K562 treated with DMSO at 1 percent for 12 hours (cell line): Measurements from ENCODE around the gene PCDHGA7. TPM values are rescaled to one million over a fixed set of nuclear protein-coding genes. Genes with fewer than 3 reads are reported as not detected.

Experiments
- total RNA-seq: library from RNA; unstranded; fragments of 300-600 nt; gene quantifications from 2 replicates; pipeline ENCODE4 v1.2.3, GENCODE V29; 2022; ENCODE audit not compliant: insufficient read depth

The PCDHGA7 gene
- total RNA-seq, result 0.23 TPM in 1 of 2 replicates, not detected in the other

DNA sequence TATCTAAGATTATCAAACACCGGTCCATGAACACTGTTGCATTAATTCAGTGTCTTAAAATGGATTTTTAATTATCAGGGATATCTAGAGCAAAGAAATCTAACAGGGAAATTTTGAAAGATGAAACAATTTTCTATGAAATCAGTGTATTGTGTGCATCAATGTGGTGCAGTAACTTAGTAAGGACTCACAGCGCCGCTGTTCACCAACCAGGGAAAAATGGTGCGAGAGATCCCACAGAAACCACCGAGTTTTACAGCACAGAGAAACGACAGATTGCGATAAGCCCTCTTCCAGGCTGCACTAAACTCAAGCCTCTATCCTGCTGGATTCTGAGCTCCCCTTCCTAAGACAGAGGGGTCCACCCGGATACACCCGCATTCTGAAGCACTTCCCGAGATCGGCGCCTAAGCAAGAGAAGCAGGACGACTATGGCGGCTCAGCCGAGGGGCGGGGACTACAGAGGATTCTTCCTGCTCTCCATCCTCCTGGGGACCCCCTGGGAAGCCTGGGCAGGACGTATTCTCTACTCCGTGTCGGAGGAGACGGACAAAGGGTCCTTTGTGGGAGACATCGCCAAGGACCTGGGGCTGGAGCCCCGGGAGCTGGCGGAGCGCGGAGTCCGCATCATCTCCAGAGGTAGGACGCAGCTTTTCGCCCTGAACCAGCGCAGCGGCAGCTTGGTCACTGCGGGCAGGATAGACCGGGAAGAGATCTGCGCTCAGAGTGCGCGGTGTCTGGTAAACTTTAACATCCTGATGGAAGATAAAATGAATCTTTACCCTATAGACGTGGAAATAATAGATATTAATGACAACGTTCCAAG, at the start of gene PCDHGA7:
Gene PCDHGA7 (plus strand): TSS at position 274 of the 826 bp plus-strand sequence. CDS start 158 bp downstream, at position 432.

GRCh38 chr5:141338538-141339306, 43.8 kb upstream of the PCDHGA7 start, which contains the start of gene PCDHGA2:
TSS of gene PCDHGA2 (plus strand) at chr5:141338760.

GRCh38 chr5:141343242-141343952, 39.1 kb upstream of the PCDHGA7 start, which contains the start of gene PCDHGA3:
TSS of gene PCDHGA3 (plus strand) at chr5:141343829. CDS start at chr5:141344034, 205 bp downstream.

DNA sequence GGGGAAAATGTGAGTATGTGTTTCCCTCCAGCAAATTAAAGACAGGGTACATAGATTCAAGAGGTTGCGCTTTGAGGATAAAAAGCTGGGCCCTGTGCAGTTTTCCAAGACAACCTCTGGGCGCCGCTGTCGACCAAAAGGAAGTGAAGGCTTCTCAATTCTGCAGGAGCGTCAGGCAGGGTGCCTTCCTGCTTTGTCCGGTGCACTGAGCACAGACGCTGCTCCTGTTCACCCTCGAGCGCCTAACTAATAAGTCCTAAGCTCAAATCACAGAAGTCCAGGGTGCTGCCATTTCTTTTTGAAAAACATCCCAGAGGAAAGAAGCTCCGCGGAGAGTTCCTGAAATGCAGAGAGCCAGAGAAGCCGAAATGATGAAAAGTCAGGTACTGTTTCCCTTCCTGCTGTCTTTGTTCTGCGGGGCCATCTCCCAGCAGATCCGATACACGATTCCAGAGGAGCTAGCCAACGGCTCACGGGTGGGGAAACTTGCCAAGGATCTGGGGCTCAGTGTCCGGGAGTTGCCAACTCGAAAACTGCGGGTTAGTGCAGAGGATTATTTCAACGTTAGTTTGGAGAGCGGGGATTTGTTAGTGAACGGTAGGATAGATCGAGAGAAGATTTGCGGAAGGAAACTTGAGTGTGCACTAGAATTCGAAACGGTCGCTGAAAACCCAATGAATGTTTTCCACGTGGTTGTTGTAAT, 32.5 kb upstream of the PCDHGA7 start, which contains the start of gene PCDHGB1:
Gene PCDHGB1 (plus strand): TSS at position 183 of the 703 bp plus-strand sequence. CDS start 162 bp downstream, at position 345.

GRCh38 chr5:141354900-141355469, 27.6 kb upstream of the PCDHGA7 start, which contains the start of gene PCDHGA4:
TSS of gene PCDHGA4 (plus strand) at chr5:141355021. CDS start at chr5:141355108, 87 bp downstream.

GRCh38 chr5:141359790-141360426, 22.6 kb upstream of the PCDHGA7 start, which contains the start of gene PCDHGB2:
TSS of gene PCDHGB2 (plus strand) at chr5:141359994. CDS start at chr5:141360136, 142 bp downstream.

GRCh38 chr5:141363952-141364660, 18.4 kb upstream of the PCDHGA7 start, which contains the start of gene PCDHGA5:
TSS of gene PCDHGA5 (plus strand) at chr5:141364162. CDS start at chr5:141364331, 169 bp downstream.

GRCh38 chr5:141369994-141370848, 12.3 kb upstream of the PCDHGA7 start, which contains the start of gene PCDHGB3:
TSS of gene PCDHGB3 (plus strand) at chr5:141370242. CDS start at chr5:141370395, 153 bp downstream.

GRCh38 chr5:141373673-141374317, 8.7 kb upstream of the PCDHGA7 start, which contains the start of gene PCDHGA6:
TSS of gene PCDHGA6 (plus strand) at chr5:141373891. CDS start at chr5:141374084, 193 bp downstream.

GRCh38 chr5:141387557-141388311, 5.2 kb downstream of the PCDHGA7 start, which contains the start of gene PCDHGB4:
TSS of gene PCDHGB4 (plus strand) at chr5:141387698. CDS start at chr5:141387885, 187 bp downstream.

GRCh38 chr5:141392429-141393198, 10.1 kb downstream of the PCDHGA7 start, which contains the start of gene PCDHGA8:
TSS of gene PCDHGA8 (plus strand) at chr5:141392633. CDS start at chr5:141392814, 181 bp downstream.

DNA sequence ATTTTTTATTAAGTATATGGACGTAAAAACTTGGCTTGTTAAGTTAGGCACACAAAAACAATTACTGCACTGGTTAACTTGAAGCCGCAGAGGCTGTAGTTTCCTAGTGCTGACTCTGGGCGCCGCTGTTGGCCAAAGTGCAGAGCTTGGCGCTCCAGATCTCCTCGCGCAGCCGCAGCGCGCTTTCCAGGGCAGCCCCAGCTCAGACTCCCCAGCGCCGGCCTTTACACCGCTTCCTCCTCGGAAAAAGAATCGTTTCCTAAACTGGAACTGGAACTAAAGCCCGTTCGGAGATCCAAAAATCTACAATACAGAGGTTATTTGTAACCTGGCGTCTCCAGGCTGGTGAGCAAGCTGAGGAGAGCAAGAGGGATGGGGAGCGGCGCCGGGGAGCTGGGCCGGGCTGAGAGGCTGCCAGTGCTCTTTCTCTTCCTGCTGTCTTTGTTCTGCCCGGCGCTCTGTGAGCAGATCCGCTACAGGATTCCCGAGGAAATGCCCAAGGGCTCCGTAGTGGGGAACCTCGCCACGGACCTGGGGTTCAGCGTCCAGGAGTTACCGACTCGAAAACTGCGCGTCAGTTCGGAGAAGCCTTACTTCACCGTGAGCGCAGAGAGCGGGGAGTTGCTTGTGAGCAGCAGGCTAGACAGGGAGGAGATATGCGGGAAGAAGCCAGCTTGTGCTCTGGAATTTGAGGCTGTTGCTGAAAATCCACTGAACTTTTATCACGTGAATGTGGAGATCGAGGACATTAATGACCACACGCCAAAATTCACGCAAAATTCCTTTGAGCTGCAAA, 15.4 kb downstream of the PCDHGA7 start, which contains the start of gene PCDHGB5:
Gene PCDHGB5 (plus strand): TSS at position 192 of the 796 bp plus-strand sequence. CDS start 181 bp downstream, at position 373.

DNA sequence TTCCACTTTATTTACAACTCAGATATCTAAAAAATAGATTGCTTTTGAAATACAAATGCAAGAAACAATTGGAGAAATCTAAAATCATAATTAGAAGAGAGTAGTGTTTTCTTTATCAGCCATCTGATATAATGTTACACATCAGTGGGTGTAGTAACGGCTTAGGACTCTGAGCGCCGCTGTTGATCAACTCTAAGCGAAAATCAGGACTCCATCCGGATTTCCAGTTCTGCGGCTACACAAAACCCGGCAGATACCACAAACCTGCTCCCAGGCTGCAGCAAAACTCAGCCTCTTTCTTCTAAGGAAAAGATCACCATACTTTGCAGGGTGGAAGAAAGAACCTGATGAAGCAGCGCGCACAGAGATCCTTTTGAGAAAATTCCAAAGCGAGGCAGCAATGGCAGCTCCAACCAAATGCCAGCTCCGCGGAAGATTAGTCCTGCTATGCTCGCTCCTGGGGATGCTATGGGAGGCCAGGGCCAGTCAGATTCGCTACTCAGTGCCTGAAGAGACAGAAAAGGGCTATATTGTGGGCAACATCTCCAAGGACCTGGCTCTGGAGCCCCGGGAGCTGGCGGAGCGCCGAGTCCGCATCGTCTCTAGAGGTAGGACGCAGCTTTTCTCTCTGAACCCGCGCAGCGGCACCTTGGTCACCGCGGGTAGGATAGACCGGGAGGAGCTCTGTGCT, 20.2 kb downstream of the PCDHGA7 start, which contains the start of gene PCDHGA9:
Gene PCDHGA9 (plus strand): TSS at position 226 of the 691 bp plus-strand sequence. CDS start 175 bp downstream, at position 401.

DNA sequence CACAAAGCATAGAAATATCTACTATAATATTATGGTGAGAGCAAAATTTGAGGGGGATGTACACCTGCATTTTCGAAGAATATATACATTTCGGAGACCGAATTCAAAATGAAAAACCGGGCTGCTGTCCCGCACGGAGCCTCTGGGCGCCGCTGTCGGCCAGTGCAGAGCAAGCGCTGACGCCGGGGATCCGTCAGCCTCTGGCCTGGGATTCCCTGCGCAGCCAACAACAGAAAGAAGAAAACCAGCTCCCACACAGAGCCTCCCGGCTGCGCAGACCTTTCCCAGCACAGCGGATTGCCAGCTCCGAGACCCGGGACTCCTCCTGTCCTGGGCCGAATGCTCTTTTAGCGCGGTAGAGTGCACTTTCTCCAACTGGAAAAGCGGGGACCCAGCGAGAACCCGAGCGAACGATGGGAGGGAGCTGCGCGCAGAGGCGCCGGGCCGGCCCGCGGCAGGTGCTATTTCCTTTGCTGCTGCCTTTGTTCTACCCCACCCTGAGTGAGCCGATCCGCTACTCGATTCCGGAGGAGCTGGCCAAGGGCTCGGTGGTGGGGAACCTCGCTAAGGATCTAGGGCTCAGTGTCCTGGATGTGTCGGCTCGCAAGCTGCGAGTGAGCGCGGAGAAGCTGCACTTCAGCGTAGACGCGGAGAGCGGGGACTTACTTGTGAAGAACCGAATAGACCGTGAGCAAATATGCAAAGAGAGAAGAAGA, 25.4 kb downstream of the PCDHGA7 start, which contains the start of gene PCDHGB6:
Gene PCDHGB6 (plus strand): TSS at position 232 of the 716 bp plus-strand sequence. CDS start 182 bp downstream, at position 414.

